Endothelial cell of umbilical vein (primary cell): ENCODE data around the gene SNAPC4. TPM values are rescaled to one million over a fixed set of nuclear protein-coding genes. Genes with fewer than 3 reads are reported as not detected.

Source experiments
- BruUV-seq: library from RNA; stranded (reverse); fragments of 400-500 nt; replicated peaks from 2 replicates; lab custom pipeline; 2021; lab: Mats Ljungman, UMichigan
- CTCF ChIA-PET: fragments of 300-600, 350-600 bp; sonication (Branson Sonifier 250); formaldehyde crosslinking; loops from one replicate; lab custom pipeline; 2021; ENCODE audit warnings: antibody characterized with exemption, inconsistent platforms; lab: Charles Lee
- POLR2A ChIA-PET: fragments of 300-600, 350-600 bp; sonication (Branson Sonifier 250); formaldehyde crosslinking; loops from one replicate; lab custom pipeline; 2021; ENCODE audit warnings: antibody characterized with exemption, inconsistent platforms; lab: Charles Lee
- DNase-seq: peaks from one replicate; pipeline ENCODE4 v3.0.0-alpha.2; 2011; ENCODE audit warnings: low read depth, low spot score
- FAIRE-seq: peaks from 2 replicates; lab custom pipeline; 2011; peaks lifted over from hg19 to GRCh38; lab: Jason Lieb, UNC
- H2AFZ ChIP-seq: 2 replicates; pipeline ENCODE4 v1.6.0; 2012; ENCODE audit warnings: low read depth, low read length, control low read depth, inconsistent platforms
- H3K27ac ChIP-seq: 2 replicates; pipeline ENCODE4 v1.5.1; 2011; ENCODE audit warnings: low read depth, mild to moderate bottlenecking, control low read depth, low read length, moderate library complexity; ENCODE audit not compliant: insufficient read depth
- H3K27me3 ChIP-seq, 2 experiments: 2 replicates each; pipeline versions ENCODE4 v1.6.0 to v1.6.1; 2011; ENCODE audit warnings: low read length in 2 of 2, mixed read lengths in 1 of 2; ENCODE audit not compliant: control insufficient read depth in 2 of 2, insufficient read depth in 2 of 2
- H3K36me3 ChIP-seq, 2 experiments: 2 replicates in 1 of 2; 3 replicates in 1 of 2; pipeline ENCODE4 v1.5.1; 2011; ENCODE audit warnings: low read length in 2 of 2, mild to moderate bottlenecking in 1 of 2, moderate library complexity in 1 of 2; ENCODE audit not compliant: control insufficient read depth in 2 of 2, insufficient read depth in 2 of 2; ENCODE audit errors: extremely low read depth in 1 of 2
- H3K4me1 ChIP-seq: 3 replicates; pipeline ENCODE4 v1.5.1; 2011; ENCODE audit warnings: mild to moderate bottlenecking, low read length; ENCODE audit not compliant: control insufficient read depth, insufficient read depth; ENCODE audit errors: extremely low read depth
- H3K4me2 ChIP-seq: 2 replicates; pipeline ENCODE4 v1.6.1; 2011; ENCODE audit warnings: low read length, control low read depth, mixed read lengths; ENCODE audit not compliant: insufficient read depth
- H3K4me3 ChIP-seq, 3 experiments: fragments of 200-600 bp in 1 of 3; sonication (generic), shearing (Covaris generic) in 1 of 3; replicated peaks in 1 of 3; 2 replicates each; pipeline ENCODE4 v1.5.1; 2011 to 2016; ENCODE audit warnings: control low read depth in 3 of 3, low read length in 3 of 3, mild to moderate bottlenecking in 2 of 3, inconsistent platforms in 1 of 3, low read depth in 1 of 3, moderate library complexity in 1 of 3; ENCODE audit not compliant: insufficient read depth in 1 of 3
- H3K79me2 ChIP-seq: 2 replicates; pipeline ENCODE4 v1.6.0; 2012; ENCODE audit warnings: low read length, inconsistent platforms; ENCODE audit not compliant: control insufficient read depth, insufficient read depth
- H3K9ac ChIP-seq: replicated peaks from 2 replicates; pipeline ENCODE3; 2011; ENCODE audit warnings: low read length, control low read depth; ENCODE audit not compliant: insufficient read depth; ENCODE audit errors: extremely low read depth
- H3K9me1 ChIP-seq: replicated peaks from 3 replicates; pipeline ENCODE4 v1.6.0; 2011; ENCODE audit warnings: mild to moderate bottlenecking, low read length; ENCODE audit not compliant: control insufficient read depth, insufficient read depth; ENCODE audit errors: extremely low read depth
- H3K9me3 ChIP-seq: replicated peaks from 2 replicates; pipeline ENCODE4 v1.5.1; 2012; ENCODE audit warnings: low read length, inconsistent platforms; ENCODE audit not compliant: control insufficient read depth, insufficient read depth
- H4K20me1 ChIP-seq: replicated peaks from 2 replicates; pipeline ENCODE3; 2011; ENCODE audit warnings: mild to moderate bottlenecking, low read length; ENCODE audit not compliant: control insufficient read depth, insufficient read depth; ENCODE audit errors: extremely low read depth
- EZH2 ChIP-seq: IDR thresholded peaks from 2 replicates; pipeline ENCODE4 v1.6.1; 2012; ENCODE audit warnings: borderline replicate concordance, low read depth, mild to moderate bottlenecking, moderate library complexity, low read length, inconsistent platforms; ENCODE audit not compliant: severe bottlenecking
- FOS ChIP-seq: IDR thresholded peaks from 2 replicates; pipeline ENCODE4 v1.6.1; 2011; ENCODE audit warnings: mild to moderate bottlenecking, low read length, moderate library complexity, borderline replicate concordance; ENCODE audit not compliant: insufficient read depth
- JUN ChIP-seq: IDR thresholded peaks from 2 replicates; pipeline ENCODE4 v1.6.1; 2011; ENCODE audit warnings: borderline replicate concordance, low read depth; ENCODE audit not compliant: insufficient read length, insufficient read depth
- MYC ChIP-seq: IDR thresholded peaks from one replicate; pipeline ENCODE4 v1.6.1; 2011; ENCODE audit warnings: mild to moderate bottlenecking, low read depth, low read length
- dilution Hi-C: fragments of 300-500 bp; cut with MboI; formaldehyde crosslinking; loops from one replicate; pipeline ENCODE4 v1.15.0; 2019; ENCODE audit warnings: low sequenced_read_pairs; ENCODE audit not compliant: extremely low pct_ligation_motif_present
- intact Hi-C: fragments of 100-400 bp; cut with micrococcal nuclease; formaldehyde crosslinking; loops from one replicate; pipeline ENCODE4 v1.10.0; 2022
- polyA plus RNA-seq, 4 experiments: library from polyadenylated mRNA; depleted of rRNA in 3 of 4; stranded (reverse) in 3 of 4; unstranded in 1 of 4; fragments of >200 nt; gene quantifications; 2 replicates each; pipeline versions ENCODE4 v1.2.1 to v1.2.3, GENCODE V29; 2011 to 2012; ENCODE audit warnings: missing spikeins in 1 of 4
- total RNA-seq: library from RNA; stranded (reverse); gene quantifications from 2 replicates; pipeline ENCODE4 v1.2.3, GENCODE V29; 2021
- TF ChIP-seq, protein P1 (sequence below), 2 donors: IDR thresholded peaks; 1 replicate in 1 of 2; 2 replicates in 1 of 2; pipeline ENCODE4 v1.5.1; 2011; ENCODE audit warnings: low read length in 2 of 2, mild to moderate bottlenecking in 2 of 2, moderate library complexity in 2 of 2, control low read depth in 1 of 2, inconsistent platforms in 1 of 2, low read depth in 1 of 2; ENCODE audit not compliant: insufficient read depth in 1 of 2; ENCODE audit errors: extremely low read depth in 1 of 2

The SNAPC4 gene
- total and polyA plus RNA-seq, 2 donors (not counting 3 experiments of a cell fraction or from before 2014, with no cell fraction given): 6.7 to 17.5 TPM

DNA sequence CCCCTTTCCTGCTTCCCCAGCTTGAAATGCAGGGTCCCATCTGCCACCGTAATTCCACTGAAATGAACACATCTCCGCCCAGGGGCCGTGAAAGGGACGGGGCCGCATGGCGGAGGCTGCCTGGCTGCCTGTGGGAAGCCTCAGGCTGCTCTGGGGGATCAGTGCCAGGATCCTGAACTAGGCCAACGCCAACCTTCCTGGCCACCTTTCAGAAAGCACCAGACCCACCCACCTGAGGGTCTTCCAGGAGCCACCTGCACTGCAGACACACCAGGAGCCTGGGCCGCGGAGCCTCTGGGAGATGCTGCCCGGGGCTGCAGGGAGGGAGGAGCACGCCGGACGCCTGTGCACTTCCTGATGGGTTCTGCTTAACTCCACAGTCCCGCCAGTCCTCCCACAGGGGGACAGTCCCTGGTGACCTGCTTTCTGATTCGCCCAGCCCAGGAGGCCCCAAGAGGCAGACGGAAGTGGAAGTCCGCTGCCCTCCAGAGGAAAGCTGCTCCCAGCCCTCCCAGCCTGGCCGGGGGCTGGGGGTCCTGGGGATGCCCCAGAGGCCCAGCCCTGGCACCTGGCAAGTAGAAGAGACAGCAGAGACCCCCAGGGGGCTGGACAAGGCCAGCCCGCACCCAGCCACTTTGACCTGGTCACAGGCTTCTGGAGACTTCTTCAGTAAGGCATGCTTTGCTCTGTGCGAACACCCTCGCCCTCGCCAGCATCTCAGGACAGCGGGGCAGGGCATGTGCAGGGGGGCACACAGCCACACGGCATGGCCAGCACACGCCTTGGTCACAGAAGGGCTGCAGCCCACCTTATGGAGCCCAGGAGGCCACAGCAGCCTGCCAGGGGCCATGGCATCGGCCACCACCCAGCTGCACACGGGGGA lies 26.4 kb downstream of the SNAPC4 start, which contains the start of gene CARD9:
Gene CARD9 (minus strand): TSS at position 370 of the 883 bp plus-strand sequence. CDS start 1,591 bp downstream, outside the sequence.
- dilution Hi-C loops: no loop called here
- Histone ChIP-seq H3K9me3 (no peaks in the 10 kb centered on the region), H3K27ac (no peak within 1 kb of the TSS), H3K36me3 (no peaks in the 10 kb centered on the region), H2AFZ (no peak within 1 kb of the TSS), H3K9ac (no peak within 1 kb of the TSS), H3K4me3 (no peak within 1 kb of the TSS), H3K4me1 (no peaks in the 10 kb centered on the region), H3K27me3 (no peaks in the 10 kb centered on the region), H4K20me1 (no peaks in the 10 kb centered on the region), H3K79me2 (no peaks in the 10 kb centered on the region), H3K4me2 (no peak within 1 kb of the TSS), H3K9me1 (no peaks in the 10 kb centered on the region)
- TF ChIP-seq MYC: no peak
- no peak for TF ChIP-seq FOS
- TF ChIP-seq, protein P1, sequence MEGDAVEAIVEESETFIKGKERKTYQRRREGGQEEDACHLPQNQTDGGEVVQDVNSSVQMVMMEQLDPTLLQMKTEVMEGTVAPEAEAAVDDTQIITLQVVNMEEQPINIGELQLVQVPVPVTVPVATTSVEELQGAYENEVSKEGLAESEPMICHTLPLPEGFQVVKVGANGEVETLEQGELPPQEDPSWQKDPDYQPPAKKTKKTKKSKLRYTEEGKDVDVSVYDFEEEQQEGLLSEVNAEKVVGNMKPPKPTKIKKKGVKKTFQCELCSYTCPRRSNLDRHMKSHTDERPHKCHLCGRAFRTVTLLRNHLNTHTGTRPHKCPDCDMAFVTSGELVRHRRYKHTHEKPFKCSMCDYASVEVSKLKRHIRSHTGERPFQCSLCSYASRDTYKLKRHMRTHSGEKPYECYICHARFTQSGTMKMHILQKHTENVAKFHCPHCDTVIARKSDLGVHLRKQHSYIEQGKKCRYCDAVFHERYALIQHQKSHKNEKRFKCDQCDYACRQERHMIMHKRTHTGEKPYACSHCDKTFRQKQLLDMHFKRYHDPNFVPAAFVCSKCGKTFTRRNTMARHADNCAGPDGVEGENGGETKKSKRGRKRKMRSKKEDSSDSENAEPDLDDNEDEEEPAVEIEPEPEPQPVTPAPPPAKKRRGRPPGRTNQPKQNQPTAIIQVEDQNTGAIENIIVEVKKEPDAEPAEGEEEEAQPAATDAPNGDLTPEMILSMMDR (IDR thresholded peaks at IDR 0.05; ENCODE audit: extremely low read depth in 1 of 2, insufficient read depth in 1 of 2, low read depth in 1 of 2, low read length in 2 of 2): no peak
- TF ChIP-seq JUN: no peak
- TF ChIP-seq EZH2: no peak
- FAIRE-seq (no peak), DNase-seq (no peak)
- intact Hi-C loops: no loop called here
- POLR2A ChIA-PET: no interaction called here
- no TSS peak for BruUV-seq
- CTCF ChIA-PET: no interaction called here
